Activated naive CD4-positive, alpha-beta T cell (primary cell): Measurements from ENCODE around the gene KCNA3.
"Not testable (repeated sequence)": the region's sequence is repeated elsewhere in the genome, so short reads cannot be mapped to it uniquely, and the experiment has no call there.

ENCODE experiments used
- DNase-seq, 4 experiments: peaks; one replicate each; lab custom pipeline; 2025; lab: John Stamatoyannopoulos, UW

Gene KCNA3

DNA sequence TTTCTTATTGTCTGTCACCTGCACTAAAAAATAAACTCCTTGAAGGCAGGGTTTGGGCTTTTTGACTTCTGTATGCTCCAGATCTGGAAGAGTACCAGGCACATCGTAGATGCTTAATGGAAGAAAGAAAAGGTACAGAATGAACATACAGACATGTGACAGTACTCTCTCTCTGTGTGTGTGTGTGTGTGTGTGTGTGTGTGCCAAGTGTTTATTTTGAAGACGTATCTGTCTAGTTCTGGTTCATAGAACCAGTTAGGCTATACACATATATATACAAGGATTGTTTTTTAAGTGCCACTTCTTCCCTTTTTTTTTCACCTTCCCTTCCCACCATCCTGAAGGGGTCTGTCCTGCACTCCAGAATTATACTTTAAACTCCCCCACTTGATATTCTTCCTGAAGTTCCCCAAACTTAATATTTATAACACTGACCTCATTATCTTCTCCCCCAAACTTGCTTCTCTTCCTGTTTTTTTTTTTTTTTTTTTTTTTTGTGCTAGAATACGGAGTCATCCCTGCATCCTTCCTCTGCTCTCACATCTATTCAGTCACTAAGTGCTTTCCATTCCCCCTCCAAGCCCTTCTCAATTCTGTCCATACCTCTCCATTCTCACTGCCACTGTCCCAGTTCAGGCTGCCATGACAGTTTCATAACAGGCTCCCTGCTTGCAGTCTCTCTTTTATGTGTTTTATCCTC lies 5.4 kb upstream of the KCNA3 start:
- DNase-seq: no peak

DNA sequence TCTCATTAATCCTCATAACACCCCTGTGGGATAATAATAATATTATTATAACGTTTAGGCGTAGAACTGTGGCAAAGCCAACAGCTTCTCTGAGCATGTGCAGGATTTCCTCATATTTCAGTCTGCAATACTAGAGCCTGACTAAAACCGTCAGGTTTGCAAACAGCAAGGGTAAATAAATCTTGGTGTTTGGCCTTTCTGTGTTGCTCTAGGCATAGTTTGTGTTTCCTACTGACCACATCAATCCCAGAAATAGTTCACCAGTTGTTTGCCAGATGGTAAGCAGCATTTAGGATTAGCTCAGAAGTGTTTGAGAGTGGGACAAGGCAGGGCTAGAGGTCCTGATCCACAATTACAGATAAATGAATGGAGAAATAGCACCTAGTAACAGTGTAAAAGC lies 2.8 kb upstream of the KCNA3 start:
- no peak for DNase-seq

DNA sequence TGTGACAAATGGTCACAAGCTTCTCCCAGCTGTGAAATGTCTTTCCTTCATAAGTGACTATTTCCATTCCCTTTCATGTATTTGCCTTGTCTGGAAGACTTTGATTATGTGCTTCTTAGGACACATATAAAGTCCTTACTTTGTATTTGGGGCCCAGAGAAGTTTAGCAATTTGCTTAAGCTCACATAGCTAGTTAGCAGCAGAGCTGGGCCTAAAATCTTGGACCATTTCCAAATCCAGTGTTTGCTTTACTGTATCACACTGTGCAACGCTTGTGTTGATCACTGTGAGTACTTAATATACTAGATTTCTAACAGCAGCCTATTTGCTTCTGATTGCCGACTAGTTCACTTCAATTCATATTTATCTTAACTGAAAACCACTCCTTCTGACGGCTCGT lies 2.2 kb upstream of the KCNA3 start:
- no peak for DNase-seq

DNA sequence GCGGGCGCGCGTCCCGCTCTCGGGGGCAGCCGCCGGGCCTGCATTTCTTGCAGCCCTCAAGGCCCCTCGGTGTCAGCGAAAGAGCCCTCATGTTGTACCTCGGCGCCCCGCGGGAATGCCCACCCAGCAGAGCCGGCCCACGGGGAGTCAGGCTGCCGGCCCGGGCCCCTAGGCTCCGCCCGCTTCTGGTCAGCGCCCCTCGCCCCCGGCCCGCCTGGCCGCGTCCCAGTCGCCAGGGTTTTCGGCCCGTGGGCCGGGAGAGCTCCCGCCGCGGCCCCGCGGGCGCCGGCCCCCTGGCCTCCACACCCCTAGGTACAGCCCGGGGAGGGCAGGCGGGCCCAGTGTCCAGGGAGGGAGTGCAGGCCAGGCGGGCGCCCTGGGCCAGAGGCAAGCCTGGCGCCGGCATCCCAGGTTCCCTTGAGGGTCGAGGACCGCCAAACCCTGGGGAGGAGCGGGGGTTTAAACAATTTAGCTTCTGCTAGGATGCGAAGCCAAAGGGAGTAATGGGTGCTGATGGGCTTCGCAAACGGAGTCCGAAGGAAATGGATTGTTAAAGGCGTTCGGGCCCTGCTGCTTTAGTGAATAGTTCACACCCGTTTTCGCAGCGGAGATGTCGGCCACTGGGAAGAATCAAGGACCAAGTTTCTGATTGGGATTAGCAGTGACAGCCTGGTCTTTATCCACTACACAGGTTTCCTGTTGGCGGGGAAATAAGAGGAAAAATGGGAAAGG lies 486 bp upstream of the KCNA3 start:
- no peak for DNase-seq

DNA sequence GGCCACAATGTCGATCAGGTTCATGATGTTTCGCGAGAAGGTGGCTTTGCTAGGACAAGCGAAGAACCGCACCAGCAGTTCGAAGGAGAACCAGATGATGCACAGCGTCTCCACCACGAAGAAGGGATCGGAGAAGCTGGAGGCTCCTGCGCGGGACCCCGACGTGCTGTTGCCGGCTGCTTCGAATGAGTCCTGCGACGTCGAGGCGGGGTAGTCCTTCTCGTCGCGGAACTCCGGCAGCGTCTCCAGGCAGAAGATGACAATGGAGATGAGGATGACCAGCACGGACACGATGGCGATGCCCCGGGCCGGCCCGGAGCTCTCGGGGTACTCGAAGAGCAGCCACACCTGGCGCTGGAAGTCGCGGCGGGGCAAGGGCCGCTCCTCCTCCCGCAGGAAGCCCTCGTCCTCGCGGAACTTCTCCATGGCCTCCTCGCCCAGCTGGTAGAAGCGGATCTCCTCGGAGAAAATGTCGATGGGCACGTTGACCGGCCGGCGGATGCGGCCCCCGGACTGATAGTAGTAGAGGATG lies 869 bp downstream of the KCNA3 start:
- DNase-seq: peak in 2 of 4 experiments; percentile 10 to 34

DNA sequence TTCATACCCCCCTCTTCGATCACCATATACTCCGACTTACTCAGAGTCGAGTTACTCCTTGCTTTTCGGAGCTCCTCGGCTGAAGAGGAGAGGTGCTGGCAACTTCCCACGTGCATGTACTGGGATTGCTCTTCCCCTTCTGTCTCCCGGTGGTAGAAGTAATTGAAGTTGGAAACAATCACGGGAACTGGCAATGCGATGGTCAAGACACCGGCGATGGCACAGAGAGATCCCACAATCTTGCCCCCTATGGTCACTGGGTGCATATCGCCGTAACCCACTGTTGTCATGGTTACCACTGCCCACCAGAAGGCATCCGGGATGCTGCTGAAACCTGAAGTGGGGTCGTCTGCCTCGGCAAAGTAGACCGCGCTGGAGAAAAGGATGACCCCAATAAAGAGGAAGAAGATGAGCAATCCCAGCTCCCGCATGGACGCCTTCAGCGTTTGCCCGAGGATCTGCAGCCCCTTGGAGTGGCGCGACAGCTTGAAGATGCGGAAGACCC lies 1.5 kb downstream of the KCNA3 start:
- peak in 2 of 4 experiments; percentile 14 to 19 for DNase-seq

DNA sequence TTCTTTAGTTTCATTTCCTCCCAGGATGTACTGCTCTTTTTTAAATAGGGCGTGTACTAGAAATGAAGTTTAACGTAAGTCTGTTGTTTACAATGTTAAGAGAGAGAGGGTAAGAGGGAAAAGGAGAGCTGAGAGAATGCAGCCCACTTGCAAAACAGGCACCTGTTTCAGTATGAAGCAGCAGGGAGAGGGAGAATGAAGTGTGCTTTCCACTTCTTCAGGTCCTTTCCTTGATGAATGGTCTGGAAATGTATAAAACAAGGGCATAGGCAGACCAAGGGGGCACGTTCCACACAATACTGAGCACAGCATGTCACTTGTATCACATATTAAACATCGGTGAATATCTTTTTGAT lies 2.0 kb downstream of the KCNA3 start:
- peak in 1 of 4 experiments; percentile 17 for DNase-seq

DNA sequence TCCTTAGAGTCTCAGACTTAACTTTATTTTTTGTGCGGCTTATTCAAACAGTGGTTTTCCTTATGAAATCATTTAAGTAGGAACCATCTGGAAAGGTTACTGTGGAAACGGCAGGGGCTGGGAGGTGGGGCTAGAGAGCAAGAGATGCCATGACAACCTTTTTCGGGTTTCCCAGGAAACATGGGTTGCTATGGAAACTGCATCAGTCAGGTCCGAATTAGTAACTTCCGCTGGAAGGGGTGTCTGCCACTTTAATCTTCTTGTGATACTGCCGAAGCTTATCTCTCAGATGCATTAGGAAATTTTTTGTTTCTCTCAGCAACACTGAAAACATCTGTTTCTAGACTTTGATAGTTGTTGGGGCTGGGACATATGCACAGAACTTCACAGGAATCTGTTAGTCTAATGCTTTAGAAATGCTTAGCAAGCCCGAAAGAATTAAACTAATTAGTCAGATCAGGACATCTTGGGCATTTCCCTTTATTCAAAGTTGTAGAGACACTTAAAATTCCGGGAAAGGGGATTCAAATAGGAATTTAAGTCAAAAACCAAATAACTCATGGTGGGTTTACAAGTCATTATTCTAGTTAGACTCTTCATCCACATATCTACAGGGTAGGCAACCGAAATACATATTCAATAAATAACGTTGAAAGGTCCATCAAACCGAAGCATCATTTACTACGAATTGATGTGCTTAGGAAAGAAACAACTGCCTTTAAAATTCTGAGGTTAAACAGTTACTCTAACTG lies 2.6 kb downstream of the KCNA3 start:
- DNase-seq: peak in 2 of 4 experiments; percentile 24 to 27

DNA sequence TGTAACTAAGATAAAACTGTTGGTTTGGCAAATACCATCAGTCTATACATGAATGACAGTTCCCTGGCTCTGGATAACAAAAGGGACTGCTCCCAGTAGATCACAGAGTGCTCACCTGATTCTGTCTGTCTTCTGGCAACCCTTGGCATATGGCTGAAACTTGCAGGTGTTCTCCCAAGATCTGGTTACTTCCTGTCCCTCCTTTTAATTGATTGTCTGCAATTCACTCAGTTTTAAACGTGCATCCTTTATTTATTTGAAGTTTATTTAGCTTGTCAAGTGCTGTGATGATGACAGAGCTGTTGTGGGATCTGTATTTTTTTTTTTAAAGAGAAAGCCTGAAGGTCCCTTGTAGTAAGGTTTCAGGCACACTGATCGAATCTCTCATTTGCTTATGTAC lies 3.4 kb downstream of the KCNA3 start:
- no peak for DNase-seq

DNA sequence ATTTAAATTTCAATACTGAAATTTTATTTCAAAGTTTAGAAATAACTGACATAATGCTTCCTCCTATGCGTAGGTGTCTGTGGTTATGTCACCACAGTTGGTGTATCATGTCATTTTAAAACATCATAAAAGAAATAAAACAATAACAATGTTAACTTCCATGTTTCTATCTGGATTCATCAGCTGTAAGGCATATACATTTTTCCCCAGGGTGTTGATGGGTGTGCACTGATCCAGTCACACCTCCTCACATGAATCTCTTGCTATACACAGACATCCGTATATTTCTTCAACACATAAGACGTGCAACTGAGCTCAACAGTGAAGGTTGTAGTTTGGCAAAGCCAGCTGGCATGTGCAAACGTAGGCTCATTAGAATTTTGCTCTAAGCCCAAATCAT lies 6.2 kb downstream of the KCNA3 start:
- no peak for DNase-seq

DNA sequence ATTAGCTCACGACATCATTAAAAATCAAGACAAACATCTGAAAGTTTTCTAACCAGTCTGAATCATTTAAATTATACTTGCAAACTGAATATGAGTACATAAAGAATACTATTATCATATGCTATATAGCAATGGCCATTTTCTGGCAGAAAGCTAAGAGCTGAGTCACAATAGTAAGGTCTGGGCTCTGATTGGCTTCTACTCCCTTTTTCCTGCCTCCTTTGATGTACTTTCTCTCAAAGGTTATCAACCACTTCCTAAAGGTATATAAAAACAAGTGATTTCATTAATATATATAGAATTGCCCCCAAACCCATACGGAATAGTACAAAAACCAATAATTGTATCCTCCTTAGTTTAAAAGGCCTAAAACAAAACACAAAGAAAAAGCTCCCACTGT lies 7.0 kb downstream of the KCNA3 start:
- DNase-seq: no peak

DNA sequence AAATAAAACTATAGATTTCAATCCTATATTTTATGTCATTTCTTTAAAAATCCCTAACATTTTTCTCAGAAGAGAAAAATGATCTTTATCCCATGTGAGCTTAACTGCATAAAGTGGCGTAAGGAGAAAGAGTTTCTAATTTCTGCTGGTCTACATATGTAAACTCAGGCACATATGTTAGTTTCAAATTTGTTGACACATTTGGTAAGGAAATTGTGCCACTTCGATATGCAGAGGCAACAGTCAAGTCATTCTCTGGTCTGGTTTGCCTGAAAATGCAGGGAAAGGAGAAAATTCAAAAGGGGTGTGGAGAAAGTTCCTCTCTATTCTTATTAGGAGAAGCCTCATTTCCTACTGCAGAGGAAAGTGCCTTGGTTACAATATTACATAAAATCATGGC lies 11.5 kb downstream of the KCNA3 start:
- no peak for DNase-seq

DNA sequence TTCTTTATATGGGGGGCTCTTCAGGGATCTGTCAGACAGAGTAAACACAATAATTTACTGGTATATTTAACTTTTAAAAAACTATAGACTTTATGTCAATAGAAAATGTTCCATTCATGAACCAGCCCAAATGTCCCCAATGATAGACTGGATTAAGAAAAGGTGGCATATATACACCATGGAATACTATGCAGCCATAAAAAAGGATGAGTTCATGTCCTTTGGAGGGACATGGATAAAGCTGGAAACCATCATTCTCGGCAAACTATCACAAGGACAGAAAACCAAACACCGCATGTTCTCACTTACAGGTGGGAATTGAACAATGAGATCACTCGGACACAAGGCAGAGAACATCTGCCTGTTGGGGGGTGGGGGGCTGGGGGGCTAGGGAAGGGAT lies 15.2 kb downstream of the KCNA3 start:
- DNase-seq: not testable (repeated sequence)

DNA sequence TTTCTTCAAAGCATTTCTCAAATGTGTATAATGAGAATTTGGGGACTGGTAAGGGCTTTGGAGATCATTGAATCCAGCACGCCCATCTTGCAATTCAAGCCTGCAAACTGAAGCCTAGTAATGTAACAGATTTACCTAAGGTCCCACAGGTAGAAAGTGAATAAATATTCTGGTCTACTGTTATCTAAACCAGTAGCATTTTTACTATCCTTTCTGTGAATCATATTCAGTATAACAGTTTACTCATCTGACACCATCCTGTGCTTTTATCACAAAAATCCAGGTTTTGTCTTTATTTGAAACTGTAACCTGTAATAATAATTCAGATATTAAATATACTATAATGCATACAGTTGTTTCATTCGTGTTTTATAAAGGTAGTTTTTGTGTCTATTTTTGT lies 17.4 kb downstream of the KCNA3 start:
- DNase-seq: no peak

DNA sequence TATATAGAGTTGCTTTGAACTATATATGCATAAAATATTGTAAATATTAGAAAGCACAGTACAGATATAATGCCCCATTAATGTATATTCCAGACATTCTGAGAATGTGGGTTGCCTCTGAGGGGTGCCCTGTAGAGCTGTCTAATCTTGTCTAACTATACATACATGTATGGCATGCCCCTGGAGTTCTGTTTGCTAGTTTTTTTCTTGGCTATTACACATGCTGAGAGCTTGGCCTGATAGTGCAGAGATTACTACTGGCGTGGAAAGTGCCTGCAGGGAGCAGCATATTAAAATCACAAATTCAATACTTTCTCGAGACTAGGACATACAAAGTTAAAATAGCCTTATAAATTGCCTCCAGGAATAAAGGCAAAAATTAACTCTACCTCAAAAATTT lies 24.1 kb downstream of the KCNA3 start:
- DNase-seq: no peak

DNA sequence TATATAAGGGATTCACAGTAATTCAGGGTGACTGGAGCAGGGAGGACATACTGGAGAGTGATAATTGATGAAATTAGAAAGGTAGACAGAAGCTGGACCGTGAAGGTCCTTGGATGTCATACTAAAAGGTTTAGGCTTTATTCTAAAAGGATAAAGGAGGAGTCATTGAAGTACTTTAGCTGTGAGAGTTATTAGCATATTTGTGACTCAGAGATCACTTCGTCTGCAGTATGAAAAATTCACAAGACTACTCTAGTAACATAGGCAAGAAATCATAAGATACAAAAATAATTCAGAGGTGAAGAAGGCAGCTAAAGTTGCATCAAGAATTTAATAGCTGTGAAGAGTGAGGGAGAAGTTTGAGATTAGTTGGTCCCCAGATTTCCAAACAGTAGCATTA lies 26.3 kb downstream of the KCNA3 start:
- DNase-seq: no peak

DNA sequence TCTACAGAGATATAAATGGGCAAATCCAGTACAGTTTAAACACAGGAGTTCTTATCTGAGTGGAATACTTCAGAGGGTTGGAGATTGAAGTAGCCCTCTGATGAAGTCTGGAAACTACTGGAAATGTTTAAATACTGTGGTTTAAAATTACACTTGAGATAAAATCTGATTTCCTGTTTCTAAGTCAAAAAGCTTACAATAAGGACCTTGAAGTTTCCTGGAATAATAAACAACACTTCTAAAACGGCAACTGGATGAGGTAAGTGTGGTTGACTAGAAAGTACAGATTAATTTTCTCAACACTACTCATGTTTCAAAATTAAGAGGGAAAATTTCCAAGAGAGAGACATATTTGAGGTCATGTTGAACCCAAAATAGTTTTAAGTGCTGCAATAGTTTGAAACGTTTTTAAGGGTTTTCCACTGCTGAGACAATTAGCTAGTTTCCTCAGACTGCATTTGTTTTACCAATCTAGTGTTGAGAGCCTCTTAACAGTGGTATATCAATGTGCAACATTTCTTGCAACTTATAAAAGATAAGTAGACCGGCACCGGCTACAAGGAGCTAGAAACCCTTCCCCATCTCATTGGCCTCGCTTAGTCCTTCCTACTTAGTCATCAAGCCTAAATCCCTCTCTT lies 27.4 kb downstream of the KCNA3 start:
- DNase-seq: no peak

DNA sequence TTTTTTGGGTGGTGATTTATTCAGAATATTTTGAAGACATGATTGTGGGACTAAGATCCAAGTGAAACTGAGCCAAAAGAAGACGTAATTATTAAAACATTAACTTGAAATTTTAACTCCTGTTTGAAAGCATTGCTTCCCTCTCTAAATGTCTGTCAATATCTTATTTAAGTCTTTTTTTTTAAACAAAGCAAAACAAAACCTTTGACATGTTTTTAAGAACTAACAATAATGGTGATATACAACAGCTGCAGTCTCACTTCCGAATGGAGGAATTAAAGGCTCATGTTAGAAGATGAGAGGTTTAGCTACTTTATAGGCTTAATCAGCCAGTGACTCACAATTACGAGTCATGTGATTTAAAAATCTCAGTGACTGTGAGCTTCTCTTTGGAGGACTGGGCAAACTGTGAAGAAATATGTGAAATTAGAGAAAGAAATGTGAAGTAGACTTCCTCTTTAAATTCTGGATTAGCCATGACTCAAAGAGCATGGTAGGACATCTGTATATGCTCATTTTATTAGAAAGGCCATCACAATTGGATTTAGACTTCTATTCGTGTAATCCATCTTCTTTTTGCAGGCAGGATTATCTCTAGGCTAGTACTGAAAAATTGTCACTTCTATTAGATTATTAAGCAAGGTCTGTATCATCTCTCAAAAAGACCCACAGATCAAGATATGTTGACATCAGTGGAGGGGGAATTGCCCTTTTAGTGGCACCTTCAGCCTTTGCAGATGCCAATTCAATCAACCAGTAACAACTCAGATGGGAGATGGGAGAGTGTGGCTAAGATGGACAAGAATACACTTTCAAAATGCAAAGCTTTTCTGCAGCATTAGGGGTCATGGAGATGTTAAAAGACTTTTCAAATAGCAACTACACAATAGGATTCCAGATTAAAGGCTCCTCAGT lies 28.7 kb downstream of the KCNA3 start:
- DNase-seq: no peak

DNA sequence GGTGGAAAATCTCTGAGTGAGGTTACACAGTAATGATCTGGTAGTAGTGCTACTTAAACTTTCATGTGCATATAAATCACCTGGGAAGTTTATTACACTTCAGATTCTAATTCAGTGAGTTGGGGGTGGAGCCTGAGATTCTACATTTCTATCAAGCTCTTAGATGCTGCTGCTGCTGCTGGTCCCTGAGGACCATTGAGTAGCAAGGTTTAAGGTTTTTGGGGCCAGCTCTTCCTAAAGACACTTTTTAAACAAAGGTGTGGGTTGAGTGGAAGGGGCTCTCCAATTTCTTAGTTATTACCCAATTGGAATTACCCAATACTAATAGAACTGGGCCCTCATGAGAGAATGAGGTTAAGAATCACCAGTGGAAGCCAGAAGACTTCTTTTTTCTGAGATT lies 29.5 kb downstream of the KCNA3 start:
- DNase-seq: no peak

DNA sequence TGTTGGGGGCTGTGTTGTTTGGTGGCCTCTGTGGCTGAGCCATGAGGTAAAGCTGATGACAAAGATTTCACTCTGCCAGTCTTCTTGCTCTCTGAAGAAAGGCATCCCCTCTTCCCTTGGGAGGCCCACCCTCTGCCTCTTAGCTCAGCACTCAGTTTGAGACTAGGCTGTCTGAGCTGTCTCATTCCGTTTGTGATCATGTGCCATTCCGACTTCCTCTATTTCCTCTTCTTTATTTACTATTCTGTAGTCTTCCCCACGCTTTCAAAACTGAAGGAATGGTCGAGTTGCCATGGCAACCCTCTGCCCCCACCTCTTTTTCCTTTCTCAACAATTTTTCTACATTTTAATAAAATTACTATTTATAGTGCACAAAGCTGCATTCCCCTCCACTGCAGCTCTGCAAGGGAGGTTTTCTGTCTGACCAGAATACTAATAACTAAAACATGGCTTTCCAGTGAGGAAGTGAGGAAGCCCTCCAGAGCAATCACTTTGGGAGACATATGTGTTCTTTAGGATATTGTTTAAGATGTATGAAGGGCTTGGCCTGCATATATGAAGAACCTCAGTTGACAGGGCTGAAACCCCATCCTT lies 30.8 kb downstream of the KCNA3 start:
- DNase-seq: no peak
